H1 (cell line): ENCODE results near the gene PIK3CG. TPM values are rescaled to one million over a fixed set of nuclear protein-coding genes. Genes with fewer than 3 reads are reported as not detected.

Experiments used
- CTCF ChIA-PET: fragments of 300-600 bp; sonication (Branson Sonifier 250); formaldehyde crosslinking; loops from one replicate; lab custom pipeline; 2021; ENCODE audit not compliant: partially characterized antibody; lab: Charles Lee
- POLR2A ChIA-PET: fragments of 300-600 bp; sonication (Branson Sonifier 250); formaldehyde crosslinking; loops from one replicate; lab custom pipeline; 2021; ENCODE audit warnings: inconsistent platforms; ENCODE audit not compliant: partially characterized antibody; lab: Charles Lee
- DNase-seq, 2 experiments: peaks; one replicate each; pipeline versions ENCODE4 v3.0.0 to v3.0.0-alpha.2; 2010 to 2022; ENCODE audit warnings: low spot score in 2 of 2, low read depth in 1 of 2, mixed read lengths in 1 of 2
- FAIRE-seq: peaks from 2 replicates; lab custom pipeline; 2011; peaks lifted over from hg19 to GRCh38; lab: Jason Lieb, UNC
- H2AFZ ChIP-seq: 2 replicates; pipeline ENCODE4 v1.8.1; 2012; ENCODE audit warnings: low read length, inconsistent platforms
- H2AK5ac ChIP-seq: 2 replicates; pipeline ENCODE4 v1.6.1; 2013; ENCODE audit warnings: low read depth, low read length
- H2BK120ac ChIP-seq: replicated peaks from 2 replicates; pipeline ENCODE3; 2013; ENCODE audit warnings: low read depth, low read length, inconsistent platforms
- H2BK12ac ChIP-seq: 2 replicates; pipeline ENCODE4 v1.6.1; 2013; ENCODE audit warnings: low read depth, low read length
- H2BK15ac ChIP-seq: 2 replicates; pipeline ENCODE4 v1.6.1; 2013; ENCODE audit warnings: low read length
- H2BK20ac ChIP-seq: 2 replicates; pipeline ENCODE4 v1.6.1; 2013; ENCODE audit warnings: low read length
- H2BK5ac ChIP-seq: 2 replicates; pipeline ENCODE4 v1.6.1; 2013; ENCODE audit warnings: low read depth, low read length
- H3K14ac ChIP-seq: 2 replicates; pipeline ENCODE4 v1.6.1; 2013; ENCODE audit warnings: inconsistent platforms; ENCODE audit not compliant: insufficient read length
- H3K18ac ChIP-seq: 2 replicates; pipeline ENCODE4 v1.6.1; 2013; ENCODE audit warnings: low read length; ENCODE audit errors: extremely low read depth
- H3K23ac ChIP-seq: 2 replicates; pipeline ENCODE4 v1.6.1; 2013; ENCODE audit warnings: inconsistent platforms; ENCODE audit not compliant: insufficient read length
- H3K23me2 ChIP-seq: 2 replicates; pipeline ENCODE4 v1.6.1; 2013; ENCODE audit warnings: low read depth, low read length
- H3K27ac ChIP-seq: 2 replicates; pipeline ENCODE4 v1.6.1; 2011; ENCODE audit warnings: low read depth, low read length, inconsistent platforms
- H3K27me3 ChIP-seq, 4 experiments: replicated peaks in 1 of 4; 1 replicate in 1 of 4; 2 replicates in 3 of 4; pipeline versions ENCODE4 v1.6.1 to v1.8.1; 2011 to 2013; ENCODE audit warnings: low read length in 3 of 4, mild to moderate bottlenecking in 3 of 4, inconsistent platforms in 2 of 4, mixed read lengths in 2 of 4, moderate library complexity in 1 of 4; ENCODE audit not compliant: control insufficient read depth in 3 of 4, insufficient read depth in 3 of 4; ENCODE audit errors: extremely low read depth in 1 of 4
- H3K36me3 ChIP-seq, 4 experiments: 2 replicates each; pipeline versions ENCODE4 v1.6.1 to v1.8.1; 2011 to 2013; ENCODE audit warnings: mild to moderate bottlenecking in 4 of 4, low read length in 3 of 4, moderate library complexity in 2 of 4, control low read depth in 1 of 4, inconsistent platforms in 1 of 4; ENCODE audit not compliant: insufficient read depth in 4 of 4, control insufficient read depth in 2 of 4
- H3K4ac ChIP-seq: replicated peaks from 2 replicates; pipeline ENCODE3; 2013; ENCODE audit warnings: low read length, low read depth, mixed read lengths, inconsistent platforms; ENCODE audit not compliant: insufficient read length
- H3K4me1 ChIP-seq, 4 experiments: replicated peaks in 1 of 4; 1 replicate in 1 of 4; 2 replicates in 3 of 4; pipeline versions ENCODE4 v1.6.1 to v1.8.1; 2011 to 2013; ENCODE audit warnings: low read length in 3 of 4, inconsistent platforms in 2 of 4, mixed read lengths in 1 of 4; ENCODE audit not compliant: insufficient read depth in 4 of 4, control insufficient read depth in 3 of 4
- H3K4me2 ChIP-seq, 2 experiments: 2 replicates each; pipeline versions ENCODE4 v1.6.1 to v1.8.1; 2011 to 2013; ENCODE audit warnings: low read depth in 2 of 2, low read length in 2 of 2, control low read depth in 1 of 2, inconsistent platforms in 1 of 2, mild to moderate bottlenecking in 1 of 2; ENCODE audit not compliant: insufficient read depth in 1 of 2
- H3K4me3 ChIP-seq, 4 experiments: fragments of 200-600, 300-600 bp in 1 of 4; sonication (generic), shearing (Covaris generic), sonication (Bioruptor Twin) in 1 of 4; 2 replicates each; pipeline versions ENCODE4 v1.5.1 to v1.8.1; 2011 to 2016; ENCODE audit warnings: low read length in 4 of 4, low read depth in 3 of 4, control low read depth in 2 of 4, inconsistent platforms in 2 of 4, mild to moderate bottlenecking in 2 of 4, mixed read lengths in 1 of 4, moderate library complexity in 1 of 4; ENCODE audit not compliant: insufficient read depth in 2 of 4; ENCODE audit errors: extremely low read depth in 1 of 4
- H3K56ac ChIP-seq: replicated peaks from 2 replicates; pipeline ENCODE3; 2013; ENCODE audit warnings: low read depth, mild to moderate bottlenecking, mixed read lengths, low read length, inconsistent platforms; ENCODE audit not compliant: insufficient read length
- H3K79me1 ChIP-seq: 2 replicates; pipeline ENCODE4 v1.6.1; 2013; ENCODE audit warnings: low read depth, low read length, control low read depth
- H3K79me2 ChIP-seq, 2 experiments: 2 replicates each; pipeline versions ENCODE4 v1.6.1 to v1.8.1; 2012 to 2013; ENCODE audit warnings: low read length in 2 of 2, mild to moderate bottlenecking in 2 of 2, inconsistent platforms in 1 of 2; ENCODE audit not compliant: insufficient read depth in 2 of 2, control insufficient read depth in 1 of 2
- H3K9ac ChIP-seq, 4 experiments: replicated peaks in 1 of 4; 1 replicate in 1 of 4; 2 replicates in 3 of 4; pipeline versions ENCODE4 v1.6.1 to v1.8.1; 2011 to 2013; ENCODE audit warnings: low read depth in 3 of 4, low read length in 3 of 4, control low read depth in 2 of 4, mild to moderate bottlenecking in 2 of 4, moderate library complexity in 2 of 4, inconsistent platforms in 1 of 4; ENCODE audit errors: extremely low read depth in 1 of 4
- H3K9me3 ChIP-seq, 2 experiments: 2 replicates each; pipeline versions ENCODE4 v1.6.1 to v1.8.1; 2012 to 2013; ENCODE audit warnings: mild to moderate bottlenecking in 2 of 2, moderate library complexity in 2 of 2, control low read depth in 1 of 2, inconsistent platforms in 1 of 2, low read depth in 1 of 2, low read length in 1 of 2, mixed read lengths in 1 of 2; ENCODE audit not compliant: insufficient read depth in 2 of 2
- H4K20me1 ChIP-seq, 2 experiments: replicated peaks in 1 of 2; 2 replicates each; pipeline versions ENCODE3 to v1.8.1; 2011 to 2013; ENCODE audit warnings: inconsistent platforms in 2 of 2, low read length in 2 of 2, mild to moderate bottlenecking in 1 of 2; ENCODE audit not compliant: insufficient read depth in 2 of 2, control insufficient read depth in 1 of 2
- H4K5ac ChIP-seq: 2 replicates; pipeline ENCODE4 v1.6.1; 2013; ENCODE audit warnings: low read length, low read depth, mixed read lengths, inconsistent platforms; ENCODE audit not compliant: insufficient read length
- H4K8ac ChIP-seq: 2 replicates; pipeline ENCODE4 v1.8.0; 2013; ENCODE audit warnings: mild to moderate bottlenecking, moderate library complexity, low read length, inconsistent platforms; ENCODE audit not compliant: insufficient read depth; ENCODE audit errors: extremely low read depth
- H4K91ac ChIP-seq: replicated peaks from 2 replicates; pipeline ENCODE3; 2013; ENCODE audit warnings: low read length, mixed read lengths, inconsistent platforms; ENCODE audit not compliant: insufficient read length
- WGBS, 2 experiments: shearing (Covaris generic) in 1 of 2; methylation state at CpG; one replicate each; pipeline versions ENCODE4 v1.1.6 to v1.1.7; 2013 to 2015; ENCODE audit warnings: low lambda C conversion rate in 2 of 2, mixed read lengths in 2 of 2, inconsistent platforms in 1 of 2, low coverage in 1 of 2, missing lambda C conversion rate in 1 of 2; ENCODE audit not compliant: insufficient replicate concordance in 2 of 2, insufficient coverage in 1 of 2, insufficient read length in 1 of 2; ENCODE audit errors: extremely low coverage in 1 of 2, missing lambda C conversion rate in 1 of 2; 5-methylcytosine and 5-hydroxymethylcytosine counted together
- polyA plus RNA-seq, 7 experiments: library from polyadenylated mRNA; depleted of rRNA in 3 of 7; stranded (reverse) in 5 of 7; unstranded in 2 of 7; fragments of >200 nt in 5 of 7; fragments of 200-250 nt in 2 of 7; gene quantifications; 1 replicate in 5 of 7; 2 replicates in 1 of 7; 4 replicates in 1 of 7; pipeline versions ENCODE4 v1.2.1 to v1.2.3, GENCODE V29; 2011 to 2013; ENCODE audit warnings: missing spikeins in 2 of 7, mixed read lengths in 2 of 7
- total RNA-seq: library from RNA; stranded (reverse); fragmentation: NEBNext Ultra II Directional; extraction: Animal tissue kit (Norgen Biotek cat#: 25700); gene quantifications from 2 replicates; pipeline ENCODE4 v1.2.1, GENCODE V29; 2021

The PIK3CG gene
- total and polyA plus RNA-seq, 2 of the 8 experiments (the other 6 are each of a cell fraction or from before 2014, with no cell fraction given): not detected

GRCh38 chr7:106820321-106821217 lies 44.5 kb upstream of the PIK3CG start:
- 84% methylated on average over 4 of the region's 4 CpGs; no CpG with 5 or more reads in 1 of the 2 experiments for WGBS, 2 experiments
- H3K14ac ChIP-seq: no peak overlapping the region
- no peak overlapping the region for H2BK5ac ChIP-seq
- H2AFZ ChIP-seq: no peak overlapping the region
- H3K56ac ChIP-seq: no peak overlapping the region
- H2BK20ac ChIP-seq: no peak overlapping the region
- no peak overlapping the region for H4K5ac ChIP-seq
- no peaks in the 10 kb centered on the region for H4K20me1 ChIP-seq
- no peak overlapping the region for H3K9ac ChIP-seq
- H2BK12ac ChIP-seq: no peak overlapping the region
- no peaks in the 10 kb centered on the region for H3K27me3 ChIP-seq
- H2BK120ac ChIP-seq: no peak overlapping the region
- POLR2A ChIA-PET: no interaction called here
- no peak overlapping the region for H3K4me2 ChIP-seq
- H3K36me3 ChIP-seq: no peaks in the 10 kb centered on the region
- H3K23me2 ChIP-seq: no peaks in the 10 kb centered on the region
- DNase-seq (no peak), FAIRE-seq (no peak)
- no peak overlapping the region for H3K23ac ChIP-seq
- H3K4me1 ChIP-seq: peaks cover 0 to 3% (median 0%) of the 10 kb centered on the region in 4 experiments; a peak in 1 of 7 replicates
- H3K79me1 ChIP-seq: no peaks in the 10 kb centered on the region
- CTCF ChIA-PET: interaction anchor here (0.9 kb wide), 1 partner anchor 28 kb away, joined by 4 read pairs; no protein-coding TSS in a partner anchor
- H2BK15ac ChIP-seq: no peak overlapping the region
- H3K4me3 ChIP-seq: no peak overlapping the region
- H3K4ac ChIP-seq: no peak overlapping the region
- 0 out of 4 replicates have a peak, but pooled peaks cover 0 to 4% of the 10 kb centered on the region in 2 experiments for H3K9me3 ChIP-seq
- H2AK5ac ChIP-seq: no peak overlapping the region
- H3K27ac ChIP-seq: no peak overlapping the region
- H3K18ac ChIP-seq: no peak overlapping the region
- no peaks in the 10 kb centered on the region for H3K79me2 ChIP-seq
- H4K91ac ChIP-seq: no peak overlapping the region
- no peak overlapping the region for H4K8ac ChIP-seq
